Fibroblast of villous mesenchyme (primary cell): ENCODE data around the gene ACTN4. TPM values are rescaled to one million over a fixed set of nuclear protein-coding genes. Genes with fewer than 3 reads are reported as not detected.

Experiments used
- DNase-seq: peaks from one replicate; pipeline ENCODE4 v3.0.0-alpha.2; 2010; ENCODE audit warnings: low read depth
- H3K4me3 ChIP-seq: 2 replicates; pipeline ENCODE4 v1.5.1; 2011; ENCODE audit warnings: low read depth, mild to moderate bottlenecking, low read length
- CTCF ChIP-seq: IDR thresholded peaks from 2 replicates; pipeline ENCODE4 v1.5.1; 2012; ENCODE audit warnings: low read depth, mild to moderate bottlenecking, low read length; ENCODE audit not compliant: insufficient read depth
- total RNA-seq: library from RNA; depleted of rRNA; stranded (reverse); fragments of >200 nt; gene quantifications from 2 replicates; pipeline ENCODE4 v1.2.3, GENCODE V29; 2012

Gene ACTN4
- total RNA-seq, 1 donor: 456 TPM

GRCh38 chr19:38774181-38774950, 126.9 kb downstream of the ACTN4 start:
- H3K4me3 ChIP-seq: no peak overlapping the region
- no peak for DNase-seq
- TF ChIP-seq CTCF: no peak

- no peak for TF ChIP-seq CTCF
Measured at GRCh38 chr19:38778733-38779132, 131.3 kb downstream of the ACTN4 start.

GRCh38 chr19:38780443-38780842, 133.0 kb downstream of the ACTN4 start:
- no peak for DNase-seq

More at GRCh38 chr19:38778733-38779132, 131.3 kb downstream of the ACTN4 start:
- H3K4me3 ChIP-seq: no peak overlapping the region
- no peak for DNase-seq

GRCh38 chr19:38781058-38781457, 133.6 kb downstream of the ACTN4 start:
- no peak for TF ChIP-seq CTCF
- no peak for DNase-seq
- no peak overlapping the region for H3K4me3 ChIP-seq

More at GRCh38 chr19:38780443-38780842, 133.0 kb downstream of the ACTN4 start:
- no peak for TF ChIP-seq CTCF
- H3K4me3 ChIP-seq: no peak overlapping the region

Other genes with a start within 250 kb of the ACTN4 start
- 7.8 and 10.3 TPM in 2 replicates for gene FAM98C, start 244.6 kb upstream of the ACTN4 start, total RNA-seq
- gene RASGRP4, start 221.4 kb upstream of the ACTN4 start, total RNA-seq: not detected in 2 replicates
- under 0.01 TPM in 2 replicates for gene RYR1, start 214.0 kb upstream of the ACTN4 start, total RNA-seq
- gene MAP4K1, start 29.7 kb upstream of the ACTN4 start, total RNA-seq: 0.32 TPM in 1 of 2 replicates, not detected in the other
- 152 and 257 TPM in 2 replicates for gene EIF3K, start 28.5 kb upstream of the ACTN4 start, total RNA-seq
- gene CAPN12, start 96.8 kb downstream of the ACTN4 start, total RNA-seq: 0.86 TPM in 1 of 2 replicates, not detected in the other
- gene LGALS7, start 125.9 kb downstream of the ACTN4 start, total RNA-seq: not detected in 2 replicates
- gene LGALS7B, start 141.6 kb downstream of the ACTN4 start, total RNA-seq: not detected in 2 replicates
- 0.43 TPM in 1 of 2 replicates, not detected in the other for gene LGALS4, start 165.3 kb downstream of the ACTN4 start, total RNA-seq
- gene ECH1, start 184.1 kb downstream of the ACTN4 start, total RNA-seq: 29.4 and 30.9 TPM in 2 replicates
- 223 and 268 TPM in 2 replicates for gene HNRNPL, start 202.3 kb downstream of the ACTN4 start, total RNA-seq
- 1.3 TPM in 2 replicates for gene RINL, start 230.6 kb downstream of the ACTN4 start, total RNA-seq